SK-N-MC (cell line): ENCODE measurements around the gene CXCL16.

Experiments used
- DNase-seq: peaks from one replicate; pipeline ENCODE4 v3.0.0-alpha.2; 2011; ENCODE audit warnings: low read depth, low spot score
- H3K27ac ChIP-seq: fragments of 200-600 bp; sonication (generic); 2 replicates; pipeline ENCODE4 v1.5.1; 2016; ENCODE audit warnings: mixed run types
- H3K36me3 ChIP-seq: fragments of 200-600 bp; sonication (generic); 2 replicates; pipeline ENCODE4 v1.6.1; 2017; ENCODE audit warnings: antibody characterized with exemption, low read length, mixed read lengths; ENCODE audit not compliant: insufficient read depth
- H3K4me3 ChIP-seq: fragments of 200-600 bp; sonication (generic); 2 replicates; pipeline ENCODE4 v1.5.1; 2016
- H3K9ac ChIP-seq: fragments of 200-600 bp; sonication (generic); 2 replicates; pipeline ENCODE4 v1.8.0; 2017; ENCODE audit warnings: mixed run types, mixed read lengths; ENCODE audit not compliant: insufficient read length
- H3K9me3 ChIP-seq: fragments of 200-600 bp; sonication (generic); 2 replicates; pipeline ENCODE4 v1.6.1; 2017; ENCODE audit warnings: low read depth, mild to moderate bottlenecking, antibody characterized with exemption, low read length, moderate library complexity, mixed read lengths
- EZH2 ChIP-seq: fragments of 200-600 bp; sonication (generic); IDR thresholded peaks from one replicate; pipeline ENCODE4 v1.6.1; 2017; ENCODE audit warnings: antibody characterized with exemption
- FOXP2 ChIP-seq: optimal IDR thresholded peaks from 2 replicates; pipeline ENCODE3; 2011; ENCODE audit warnings: mild to moderate bottlenecking, moderate library complexity; ENCODE audit not compliant: insufficient read depth; ENCODE audit errors: extremely low read length, control extremely low read depth
- POLR2AphosphoS5 ChIP-seq: IDR thresholded peaks from 2 replicates; pipeline ENCODE4 v1.6.1; 2012; ENCODE audit warnings: mild to moderate bottlenecking, low read depth, low read length, borderline replicate concordance

The CXCL16 gene

GRCh38 chr17:4780325-4780955 lies 40.7 kb upstream of the CXCL16 start:
- no peak for TF ChIP-seq POLR2AphosphoS5
- Histone ChIP-seq H3K36me3 (no peaks in the 10 kb centered on the region), H3K27ac (no peak overlapping the region)

GRCh38 chr17:4777969-4778760 lies 38.4 kb upstream of the CXCL16 start:
- H3K27ac ChIP-seq = no peak overlapping the region
- no peaks in the 10 kb centered on the region for H3K9me3 ChIP-seq

More at GRCh38 chr17:4780325-4780955, 40.7 kb upstream of the CXCL16 start:
- Histone ChIP-seq H3K9ac (no peak overlapping the region), H3K4me3 (no peak overlapping the region), H3K9me3 (no peaks in the 10 kb centered on the region)
- no peak for DNase-seq

GRCh38 chr17:4772235-4772613 lies 32.5 kb upstream of the CXCL16 start:
- TF ChIP-seq POLR2AphosphoS5 (no peak), EZH2 (no peak), FOXP2 (no peak)
- H3K4me3 ChIP-seq = no peak overlapping the region
- DNase-seq = no peak

More at GRCh38 chr17:4777969-4778760, 38.4 kb upstream of the CXCL16 start:
- Histone ChIP-seq H3K36me3 (no peaks in the 10 kb centered on the region), H3K4me3 (no peak overlapping the region), H3K9ac (no peak overlapping the region)
- no peak for DNase-seq
- no peak for TF ChIP-seq EZH2
- no peak for TF ChIP-seq POLR2AphosphoS5
- TF ChIP-seq FOXP2 = no peak

GRCh38 chr17:4771519-4772234 lies 31.9 kb upstream of the CXCL16 start, which contains the start of gene TM4SF5:
Gene TM4SF5 (plus strand): TSS chr17:4771886. CDS start chr17:4771923, 37 bp downstream.
- DNase-seq = no peak
- Histone ChIP-seq H3K4me3 (no peak within 1 kb of the TSS), H3K9ac (no peak within 1 kb of the TSS), H3K9me3 (no peaks in the 10 kb centered on the region), H3K36me3 (no peaks in the 10 kb centered on the region), H3K27ac (no peak within 1 kb of the TSS)
- TF ChIP-seq POLR2AphosphoS5 = no peak
- no peak for TF ChIP-seq FOXP2
- TF ChIP-seq EZH2 = no peak

More at GRCh38 chr17:4772235-4772613, 32.5 kb upstream of the CXCL16 start:
- Histone ChIP-seq H3K27ac (no peak overlapping the region), H3K36me3 (no peaks in the 10 kb centered on the region), H3K9me3 (no peaks in the 10 kb centered on the region), H3K9ac (no peak overlapping the region)

GRCh38 chr17:4769628-4770027 lies 29.9 kb upstream of the CXCL16 start:
- Histone ChIP-seq H3K4me3 (no peak overlapping the region), H3K9me3 (no peaks in the 10 kb centered on the region), H3K36me3 (no peaks in the 10 kb centered on the region), H3K27ac (no peak overlapping the region), H3K9ac (no peak overlapping the region)
- no peak for TF ChIP-seq EZH2
- TF ChIP-seq POLR2AphosphoS5 = no peak
- TF ChIP-seq FOXP2 = no peak
- no peak for DNase-seq

- H3K9ac ChIP-seq = no peak overlapping the region
- H3K4me3 ChIP-seq = no peak overlapping the region
- DNase-seq = no peak
- H3K27ac ChIP-seq = no peak overlapping the region
- H3K36me3 ChIP-seq = no peaks in the 10 kb centered on the region
- H3K9me3 ChIP-seq = no peaks in the 10 kb centered on the region
- TF ChIP-seq POLR2AphosphoS5 (no peak), EZH2 (no peak), FOXP2 (no peak)
Observed at GRCh38 chr17:4768298-4768697, 28.6 kb upstream of the CXCL16 start.

- TF ChIP-seq FOXP2 (no peak), EZH2 (no peak), POLR2AphosphoS5 (no peak)
- DNase-seq = no peak
- Histone ChIP-seq H3K36me3 (no peaks in the 10 kb centered on the region), H3K9me3 (no peaks in the 10 kb centered on the region), H3K27ac (no peak overlapping the region), H3K4me3 (no peak overlapping the region), H3K9ac (no peak overlapping the region)
Observed at GRCh38 chr17:4766723-4767122, 27.0 kb upstream of the CXCL16 start.

GRCh38 chr17:4766201-4766600 lies 26.5 kb upstream of the CXCL16 start:
- Histone ChIP-seq H3K4me3 (no peak overlapping the region), H3K27ac (no peak overlapping the region), H3K9ac (no peak overlapping the region), H3K36me3 (no peaks in the 10 kb centered on the region), H3K9me3 (no peaks in the 10 kb centered on the region)
- TF ChIP-seq POLR2AphosphoS5 (no peak), FOXP2 (no peak), EZH2 (no peak)
- no peak for DNase-seq
